Breast epithelium (tissue), 3 donors: Measurements from ENCODE around the gene UMODL1.

Experiments
- POLR2A ChIP-seq: fragments of 450-650 bp; IDR thresholded peaks from one replicate; pipeline ENCODE4 v1.6.1; 2016; ENCODE audit warnings: antibody characterized with exemption, mild to moderate bottlenecking, moderate library complexity
- TF ChIP-seq, protein P1 (sequence below), 3 donors: fragments of 450-650 bp; IDR thresholded peaks; one replicate each; pipeline ENCODE4 v1.5.1; 2016 to 2017; ENCODE audit warnings: antibody characterized with exemption in 3 of 3, mild to moderate bottlenecking in 3 of 3, moderate library complexity in 3 of 3

DNA sequence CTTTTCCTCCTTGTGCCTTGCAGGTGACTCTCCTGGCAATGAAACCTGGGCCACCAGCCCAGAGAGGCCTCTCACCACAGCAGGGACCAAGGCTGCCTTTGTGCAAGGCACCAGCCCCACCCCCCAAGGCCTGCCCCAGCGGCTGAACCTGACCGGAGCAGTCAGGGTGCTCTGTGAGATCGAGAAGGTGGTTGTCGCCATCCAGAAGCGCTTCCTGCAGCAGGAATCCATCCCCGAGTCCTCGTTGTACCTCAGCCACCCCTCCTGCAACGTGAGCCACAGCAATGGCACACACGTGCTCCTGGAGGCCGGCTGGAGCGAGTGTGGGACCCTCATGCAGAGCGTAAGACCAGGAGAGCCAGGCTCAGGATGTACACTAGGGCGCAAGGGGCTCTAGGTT, 51.7 kb downstream of the UMODL1 start:
- no peak for TF ChIP-seq POLR2A
- TF ChIP-seq, protein P1, sequence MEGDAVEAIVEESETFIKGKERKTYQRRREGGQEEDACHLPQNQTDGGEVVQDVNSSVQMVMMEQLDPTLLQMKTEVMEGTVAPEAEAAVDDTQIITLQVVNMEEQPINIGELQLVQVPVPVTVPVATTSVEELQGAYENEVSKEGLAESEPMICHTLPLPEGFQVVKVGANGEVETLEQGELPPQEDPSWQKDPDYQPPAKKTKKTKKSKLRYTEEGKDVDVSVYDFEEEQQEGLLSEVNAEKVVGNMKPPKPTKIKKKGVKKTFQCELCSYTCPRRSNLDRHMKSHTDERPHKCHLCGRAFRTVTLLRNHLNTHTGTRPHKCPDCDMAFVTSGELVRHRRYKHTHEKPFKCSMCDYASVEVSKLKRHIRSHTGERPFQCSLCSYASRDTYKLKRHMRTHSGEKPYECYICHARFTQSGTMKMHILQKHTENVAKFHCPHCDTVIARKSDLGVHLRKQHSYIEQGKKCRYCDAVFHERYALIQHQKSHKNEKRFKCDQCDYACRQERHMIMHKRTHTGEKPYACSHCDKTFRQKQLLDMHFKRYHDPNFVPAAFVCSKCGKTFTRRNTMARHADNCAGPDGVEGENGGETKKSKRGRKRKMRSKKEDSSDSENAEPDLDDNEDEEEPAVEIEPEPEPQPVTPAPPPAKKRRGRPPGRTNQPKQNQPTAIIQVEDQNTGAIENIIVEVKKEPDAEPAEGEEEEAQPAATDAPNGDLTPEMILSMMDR (IDR thresholded peaks at IDR 0.05), result no peak
